A549 (cell line): Measurements from ENCODE around the gene RAB5IF. TPM values are rescaled to one million over a fixed set of nuclear protein-coding genes. Genes with fewer than 3 reads are reported as not detected.

Source experiments
- ATAC-seq, 2 experiments: fragments of 200-7000 bp in 1 of 2; fragments of >200 bp in 1 of 2; cut with Nextera tagmentation in 1 of 2; cut with Tn5 transposase in 1 of 2; 3 replicates each; pipeline versions ENCODE4 v1.8.0 to v1.9.1; 2018 to 2020; ENCODE audit warnings: mild to moderate bottlenecking in 1 of 2, moderate library complexity in 1 of 2
- CTCF ChIA-PET: fragments of 300-600 bp; sonication (Branson Sonifier 250); formaldehyde crosslinking; extraction: SDS; loops from one replicate; lab custom pipeline; 2021; ENCODE audit warnings: antibody characterized with exemption, inconsistent platforms; lab: Yijun Ruan, JAX
- POLR2A ChIA-PET: fragments of 350-600 bp; formaldehyde crosslinking; extraction: SDS; loops from one replicate; lab custom pipeline; 2021; ENCODE audit warnings: antibody characterized with exemption, inconsistent platforms; lab: Yijun Ruan, JAX
- DNase-seq, 2 experiments: peaks; one replicate each; pipeline versions ENCODE4 v3.0.0 to v3.0.0-alpha.2; 2011 to 2016; ENCODE audit warnings: low read depth in 1 of 2, low spot score in 1 of 2
- FAIRE-seq: peaks from 2 replicates; lab custom pipeline; 2011; peaks lifted over from hg19 to GRCh38; lab: Jason Lieb, UNC
- H3K27ac ChIP-seq, 2 experiments: fragments of >200 bp; sonication (Bioruptor Twin); formaldehyde crosslinking; 3 replicates each; pipeline ENCODE4 v1.5.1; 2016 to 2017
- H3K4me1 ChIP-seq: fragments of >200 bp; sonication (Bioruptor Twin); formaldehyde crosslinking; 3 replicates; pipeline ENCODE4 v1.6.1; 2016
- H3K4me2 ChIP-seq: fragments of >200 bp; sonication (Bioruptor Twin); formaldehyde crosslinking; 3 replicates; pipeline ENCODE4 v1.6.1; 2016
- H3K4me3 ChIP-seq: fragments of >200 bp; sonication (Bioruptor Twin); formaldehyde crosslinking; 3 replicates; pipeline ENCODE4 v1.5.1; 2016
- H3K9me3 ChIP-seq: fragments of >200 bp; sonication (Bioruptor Twin); formaldehyde crosslinking; 3 replicates; pipeline ENCODE4 v1.6.1; 2016
- BHLHE40 ChIP-seq: IDR thresholded peaks from 2 replicates; pipeline ENCODE4 v1.6.1; 2012; ENCODE audit warnings: low read depth, low read length, inconsistent platforms
- CBX2 ChIP-seq: fragments of 200-600 bp; sonication (generic); IDR thresholded peaks from 2 replicates; pipeline ENCODE4 v1.6.1; 2016; ENCODE audit warnings: low read depth, mild to moderate bottlenecking, borderline replicate concordance
- CHD2 ChIP-seq: fragments of 150-350 bp; IDR thresholded peaks from 2 replicates; pipeline ENCODE4 v1.6.1; 2014; ENCODE audit warnings: low read length; ENCODE audit not compliant: partially characterized antibody
- ESRRA ChIP-seq: fragments of 150-350 bp; IDR thresholded peaks from 2 replicates; pipeline ENCODE4 v1.6.1; 2014; ENCODE audit warnings: mild to moderate bottlenecking, low read length, borderline replicate concordance
- FOSB ChIP-seq: fragments of 250-450 bp; sonication (Bioruptor Pico); IDR thresholded peaks from 2 replicates; pipeline ENCODE4 v1.5.0; 2020; ENCODE audit warnings: mild to moderate bottlenecking, moderate library complexity
- FOSL2 ChIP-seq, 2 experiments: fragments of 450-650 bp in 1 of 2; fragments of >200 bp in 1 of 2; sonication (Bioruptor Twin) in 1 of 2; formaldehyde crosslinking; IDR thresholded peaks; 2 replicates each; pipeline versions ENCODE4 v1.5.0 to v1.6.1; 2016 to 2020; ENCODE audit warnings: mild to moderate bottlenecking in 1 of 2, moderate library complexity in 1 of 2
- GATA3 ChIP-seq: IDR thresholded peaks from 2 replicates; pipeline ENCODE4 v1.6.1; 2012; ENCODE audit warnings: borderline replicate concordance
- HDAC2 ChIP-seq: fragments of 200-600 bp; sonication (generic); IDR thresholded peaks from 2 replicates; pipeline ENCODE4 v1.6.1; 2016
- JUN ChIP-seq, 2 experiments: fragments of >200 bp; sonication (Bioruptor Twin); formaldehyde crosslinking; IDR thresholded peaks; 2 replicates in 1 of 2; 3 replicates in 1 of 2; pipeline ENCODE4 v1.6.1; 2016 to 2017
- KDM1A ChIP-seq: fragments of 200-600 bp; sonication (generic); IDR thresholded peaks from 2 replicates; pipeline ENCODE4 v1.6.1; 2016; ENCODE audit warnings: low read depth, mild to moderate bottlenecking
- KDM5A ChIP-seq: fragments of 200-600 bp; sonication (generic); IDR thresholded peaks from 2 replicates; pipeline ENCODE4 v1.6.1; 2016; ENCODE audit warnings: antibody characterized with exemption, mild to moderate bottlenecking
- MAFK ChIP-seq: fragments of 450-650 bp; IDR thresholded peaks from 2 replicates; pipeline ENCODE4 v1.6.1; 2014; ENCODE audit not compliant: partially characterized antibody
- MAZ ChIP-seq: fragments of 150-350 bp; IDR thresholded peaks from 2 replicates; pipeline ENCODE4 v1.6.1; 2014; ENCODE audit warnings: antibody characterized with exemption, low read depth, low read length, borderline replicate concordance
- NFE2L2 ChIP-seq: fragments of 150-350 bp; conservative IDR thresholded peaks from 2 replicates; pipeline ENCODE4 v1.6.1; 2014; ENCODE audit warnings: low read length
- NPAS2 ChIP-seq: fragments of 250-450 bp; sonication (Bioruptor Pico); IDR thresholded peaks from 2 replicates; pipeline ENCODE4 v1.8.0; 2022; ENCODE audit warnings: mild to moderate bottlenecking, moderate library complexity, borderline replicate concordance
- POLR2A ChIP-seq: IDR thresholded peaks from 2 replicates; pipeline ENCODE4 v1.6.1; 2012; ENCODE audit warnings: mild to moderate bottlenecking, low read length
- RAD21 ChIP-seq, 2 experiments: fragments of >200 bp in 1 of 2; sonication (Bioruptor Twin) in 1 of 2; formaldehyde crosslinking in 1 of 2; IDR thresholded peaks in 1 of 2; conservative IDR thresholded peaks in 1 of 2; 2 replicates in 1 of 2; 3 replicates in 1 of 2; pipeline ENCODE4 v1.6.1; 2012 to 2018; ENCODE audit warnings: inconsistent platforms in 1 of 2
- RCOR1 ChIP-seq: fragments of 150-350 bp; IDR thresholded peaks from 2 replicates; pipeline ENCODE4 v1.6.1; 2014; ENCODE audit warnings: antibody characterized with exemption, low read length, low read depth
- RFX5 ChIP-seq: fragments of 450-650 bp; IDR thresholded peaks from 2 replicates; pipeline ENCODE4 v1.7.1; 2014; ENCODE audit warnings: antibody characterized with exemption, mild to moderate bottlenecking, moderate library complexity
- SMC3 ChIP-seq: fragments of >200 bp; sonication (Bioruptor Twin); formaldehyde crosslinking; IDR thresholded peaks from 3 replicates; pipeline ENCODE4 v1.6.1; 2018; ENCODE audit warnings: inconsistent platforms
- SREBF2 ChIP-seq: fragments of 450-650 bp; IDR thresholded peaks from 2 replicates; pipeline ENCODE4 v1.6.1; 2014; ENCODE audit warnings: mild to moderate bottlenecking, moderate library complexity
- ZC3H11A ChIP-seq: fragments of 450-650 bp; IDR thresholded peaks from 2 replicates; pipeline ENCODE4 v1.6.1; 2014; ENCODE audit warnings: antibody characterized with exemption, mild to moderate bottlenecking
- ZSCAN20 ChIP-seq: fragments of 250-450 bp; sonication (Bioruptor Pico); IDR thresholded peaks from 2 replicates; pipeline ENCODE4 v1.8.0; 2022; ENCODE audit warnings: mild to moderate bottlenecking, moderate library complexity
- WGBS: methylation state at CpG from one replicate; pipeline ENCODE4 v1.1.6; 2017; ENCODE audit errors: missing lambda C conversion rate; 5-methylcytosine and 5-hydroxymethylcytosine counted together
- polyA minus RNA-seq: library from RNA; depleted of rRNA, polyadenylated mRNA; stranded (reverse); fragments of >200 nt; gene quantifications from 2 replicates; pipeline ENCODE4 v1.2.3, GENCODE V29; 2011; rRNA and poly(A)+ RNA removed
- polyA plus RNA-seq, 4 experiments: library from polyadenylated mRNA; depleted of rRNA in 3 of 4; stranded (reverse); fragments of >200 nt; fragmentation: RNase III in 1 of 4; extraction: RNeasy Plus Mini Kit Qiagen cat#74134 plus additional on column Dnase treatment in 1 of 4; gene quantifications; 2 replicates in 3 of 4; 3 replicates in 1 of 4; pipeline ENCODE4 v1.2.3, GENCODE V29; 2011 to 2017
- TF ChIP-seq, protein P1 (sequence below): fragments of 250-450 bp; sonication (Bioruptor Pico); IDR thresholded peaks from 2 replicates; pipeline ENCODE4 v1.5.0; 2020; ENCODE audit warnings: low read depth, mild to moderate bottlenecking, moderate library complexity
- TF ChIP-seq, protein P2 (sequence below): IDR thresholded peaks from 2 replicates; pipeline ENCODE4 v1.6.1; 2012
- TF ChIP-seq, protein P3 (sequence below): IDR thresholded peaks from 2 replicates; pipeline ENCODE4 v1.6.1; 2012; ENCODE audit warnings: low read depth, borderline replicate concordance
- TF ChIP-seq, protein P4 (sequence below): fragments of 150-350 bp; IDR thresholded peaks from 2 replicates; pipeline ENCODE4 v1.6.1; 2014; ENCODE audit warnings: low read depth, mild to moderate bottlenecking, low read length
- TF ChIP-seq, protein P5 (sequence below): fragments of >200 bp; sonication (Bioruptor Twin); formaldehyde crosslinking; IDR thresholded peaks from 3 replicates; pipeline ENCODE4 v1.6.1; 2016
- TF ChIP-seq, protein P6 (sequence below): fragments of 450-650 bp; IDR thresholded peaks from 2 replicates; pipeline ENCODE4 v1.6.1; 2014; ENCODE audit warnings: antibody characterized with exemption
- TF ChIP-seq, protein P7 (sequence below): IDR thresholded peaks from 2 replicates; pipeline ENCODE4 v1.6.1; 2012

The RAB5IF gene, protein sequence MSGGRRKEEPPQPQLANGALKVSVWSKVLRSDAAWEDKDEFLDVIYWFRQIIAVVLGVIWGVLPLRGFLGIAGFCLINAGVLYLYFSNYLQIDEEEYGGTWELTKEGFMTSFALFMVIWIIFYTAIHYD
- polyA plus RNA-seq (2011; rRNA removed), result 344 and 345 TPM in 2 replicates
- 190 and 214 TPM in 2 replicates for polyA plus RNA-seq (2012; cell fraction: cytosol; rRNA removed)
- polyA plus RNA-seq (2012; cell fraction: nucleus; rRNA removed), result 91.4 and 144 TPM in 2 replicates
- 234 to 255 TPM (median 246 TPM) in 3 replicates for polyA plus RNA-seq (2017; fragmentation: RNase III; extraction: RNeasy Plus Mini Kit Qiagen cat#74134 plus additional on column Dnase treatment)
- 80.7 and 107 TPM in 2 replicates for polyA minus RNA-seq

DNA sequence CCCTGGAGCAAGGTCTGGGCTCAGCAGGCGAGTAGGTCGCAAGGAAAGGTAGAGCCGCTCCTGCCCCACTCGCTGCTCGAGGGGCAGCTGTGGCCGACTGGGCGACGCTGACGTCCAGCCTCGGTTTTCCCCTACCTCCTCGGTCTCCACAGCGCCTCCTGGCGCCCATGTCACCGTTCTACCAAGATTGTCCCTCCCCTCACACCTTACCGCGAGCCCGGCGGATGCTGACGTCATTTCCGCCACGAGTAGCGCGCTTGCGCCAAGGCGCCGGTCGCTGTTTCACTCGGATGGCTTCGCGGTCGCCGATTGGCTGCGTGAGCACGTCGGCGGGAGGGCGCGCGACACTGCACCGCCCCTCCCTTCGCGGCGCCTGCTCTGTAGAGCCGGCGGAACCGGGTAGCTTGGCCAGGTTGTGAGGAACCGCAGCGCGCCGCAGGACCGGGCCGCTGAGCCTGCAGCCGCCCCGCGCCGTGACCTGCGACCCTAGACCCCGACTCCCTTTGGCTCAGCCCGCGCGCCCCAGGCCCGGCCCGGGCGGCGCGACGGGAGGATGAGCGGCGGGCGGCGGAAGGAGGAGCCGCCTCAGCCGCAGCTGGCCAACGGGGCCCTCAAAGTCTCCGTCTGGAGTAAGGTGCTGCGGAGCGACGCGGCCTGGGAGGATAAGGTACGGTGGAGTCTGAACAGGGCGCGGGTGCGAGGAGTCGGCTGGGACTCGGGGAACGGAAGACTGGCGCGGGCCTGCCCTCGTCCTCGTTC is at the start of gene RAB5IF:
Gene RAB5IF, plus strand, starts transcription at position 381 of the 759 bp plus-strand sequence. Its CDS starts 173 bp downstream, at position 554.
- H3K27ac ChIP-seq, result peak within 1 kb of the TSS; percentile 95 to 96
- peak within 1 kb of the TSS; percentile 98 for H3K4me3 ChIP-seq
- WGBS, result 1% methylated on average over 26 of the region's 90 CpGs
- ChIA-PET CTCF (interaction anchor here (0.6 to 4.3 kb wide), 50 partner anchors 8 to 449 kb away, joined by 3 to 54 read pairs (median 4); partner anchors contain the start of genes DSN1 and TGIF2), POLR2A (interaction anchor here (1.1 to 1.4 kb wide), 2 partner anchors 9 to 17 kb away, joined by 3 to 5 read pairs; no protein-coding TSS in a partner anchor)
- peak within 1 kb of the TSS; percentile 90 for H3K4me2 ChIP-seq
- peaks cover 22% of the 10 kb centered on the region for H3K4me1 ChIP-seq
- H3K9me3 ChIP-seq, result no peaks in the 10 kb centered on the region
- DNase-seq (peak; percentile 85 to 99), ATAC-seq (peak; percentile 96 to 97), FAIRE-seq (peak; percentile 70)
- TF ChIP-seq KDM5A, result peak; percentile 45; the same call in 1 of the 2 replicates
- peak; percentile 84 for TF ChIP-seq SMC3
- TF ChIP-seq JUN (IDR thresholded peaks at IDR 0.05), result peak in 1 of 2 experiments; percentile 84; a peak in 4 of 5 replicates
- peak; percentile 49 for TF ChIP-seq GATA3
- TF ChIP-seq FOSL2 (IDR thresholded peaks at IDR 0.05), result no peak
- TF ChIP-seq FOSL2 (CRISPR knock-in tag; IDR thresholded peaks at IDR 0.05), result peak; percentile 51; the same call in 1 of the 2 replicates
- peak; percentile 39; the same call in 1 of the 2 replicates for TF ChIP-seq MAZ
- no peak for TF ChIP-seq ZC3H11A
- no peak for TF ChIP-seq ESRRA
- TF ChIP-seq, protein P1, sequence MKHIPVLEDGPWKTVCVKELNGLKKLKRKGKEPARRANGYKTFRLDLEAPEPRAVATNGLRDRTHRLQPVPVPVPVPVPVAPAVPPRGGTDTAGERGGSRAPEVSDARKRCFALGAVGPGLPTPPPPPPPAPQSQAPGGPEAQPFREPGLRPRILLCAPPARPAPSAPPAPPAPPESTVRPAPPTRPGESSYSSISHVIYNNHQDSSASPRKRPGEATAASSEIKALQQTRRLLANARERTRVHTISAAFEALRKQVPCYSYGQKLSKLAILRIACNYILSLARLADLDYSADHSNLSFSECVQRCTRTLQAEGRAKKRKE (CRISPR knock-in tag), result peak; percentile 23; the same call in 1 of the 2 replicates
- TF ChIP-seq, protein P2, sequence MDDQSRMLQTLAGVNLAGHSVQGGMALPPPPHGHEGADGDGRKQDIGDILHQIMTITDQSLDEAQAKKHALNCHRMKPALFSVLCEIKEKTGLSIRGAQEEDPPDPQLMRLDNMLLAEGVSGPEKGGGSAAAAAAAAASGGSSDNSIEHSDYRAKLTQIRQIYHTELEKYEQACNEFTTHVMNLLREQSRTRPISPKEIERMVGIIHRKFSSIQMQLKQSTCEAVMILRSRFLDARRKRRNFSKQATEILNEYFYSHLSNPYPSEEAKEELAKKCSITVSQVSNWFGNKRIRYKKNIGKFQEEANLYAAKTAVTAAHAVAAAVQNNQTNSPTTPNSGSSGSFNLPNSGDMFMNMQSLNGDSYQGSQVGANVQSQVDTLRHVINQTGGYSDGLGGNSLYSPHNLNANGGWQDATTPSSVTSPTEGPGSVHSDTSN, result 0 out of 2 replicates have a peak, but pooled peaks have one; percentile 32
- TF ChIP-seq RCOR1, result no peak
- TF ChIP-seq MAFK, result peak; percentile 29
- 0 out of 2 replicates have a peak, but pooled peaks have one; percentile 64 for TF ChIP-seq RFX5
- TF ChIP-seq, protein P3, sequence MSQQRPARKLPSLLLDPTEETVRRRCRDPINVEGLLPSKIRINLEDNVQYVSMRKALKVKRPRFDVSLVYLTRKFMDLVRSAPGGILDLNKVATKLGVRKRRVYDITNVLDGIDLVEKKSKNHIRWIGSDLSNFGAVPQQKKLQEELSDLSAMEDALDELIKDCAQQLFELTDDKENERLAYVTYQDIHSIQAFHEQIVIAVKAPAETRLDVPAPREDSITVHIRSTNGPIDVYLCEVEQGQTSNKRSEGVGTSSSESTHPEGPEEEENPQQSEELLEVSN, result peak; percentile 62; the same call in 1 of the 2 replicates
- TF ChIP-seq NPAS2 (CRISPR knock-in tag), result no peak
- peak; percentile 81 for TF ChIP-seq POLR2A
- TF ChIP-seq CBX2, result no peak
- no peak for TF ChIP-seq FOSB (CRISPR knock-in tag)
- no peak for TF ChIP-seq BHLHE40
- TF ChIP-seq HDAC2, result no peak
- peak; percentile 66 to 73 for TF ChIP-seq RAD21 (conservative IDR thresholded peaks at IDR 0.05 in 1 of 2, IDR thresholded peaks at IDR 0.05 in 1 of 2)
- TF ChIP-seq, protein P4, sequence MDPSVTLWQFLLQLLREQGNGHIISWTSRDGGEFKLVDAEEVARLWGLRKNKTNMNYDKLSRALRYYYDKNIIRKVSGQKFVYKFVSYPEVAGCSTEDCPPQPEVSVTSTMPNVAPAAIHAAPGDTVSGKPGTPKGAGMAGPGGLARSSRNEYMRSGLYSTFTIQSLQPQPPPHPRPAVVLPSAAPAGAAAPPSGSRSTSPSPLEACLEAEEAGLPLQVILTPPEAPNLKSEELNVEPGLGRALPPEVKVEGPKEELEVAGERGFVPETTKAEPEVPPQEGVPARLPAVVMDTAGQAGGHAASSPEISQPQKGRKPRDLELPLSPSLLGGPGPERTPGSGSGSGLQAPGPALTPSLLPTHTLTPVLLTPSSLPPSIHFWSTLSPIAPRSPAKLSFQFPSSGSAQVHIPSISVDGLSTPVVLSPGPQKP, result no peak
- no peak for TF ChIP-seq ZSCAN20 (CRISPR knock-in tag)
- no peak for TF ChIP-seq SREBF2
- no peak for TF ChIP-seq NFE2L2
- TF ChIP-seq KDM1A, result no peak
- no peak for TF ChIP-seq CHD2
- TF ChIP-seq, protein P5, sequence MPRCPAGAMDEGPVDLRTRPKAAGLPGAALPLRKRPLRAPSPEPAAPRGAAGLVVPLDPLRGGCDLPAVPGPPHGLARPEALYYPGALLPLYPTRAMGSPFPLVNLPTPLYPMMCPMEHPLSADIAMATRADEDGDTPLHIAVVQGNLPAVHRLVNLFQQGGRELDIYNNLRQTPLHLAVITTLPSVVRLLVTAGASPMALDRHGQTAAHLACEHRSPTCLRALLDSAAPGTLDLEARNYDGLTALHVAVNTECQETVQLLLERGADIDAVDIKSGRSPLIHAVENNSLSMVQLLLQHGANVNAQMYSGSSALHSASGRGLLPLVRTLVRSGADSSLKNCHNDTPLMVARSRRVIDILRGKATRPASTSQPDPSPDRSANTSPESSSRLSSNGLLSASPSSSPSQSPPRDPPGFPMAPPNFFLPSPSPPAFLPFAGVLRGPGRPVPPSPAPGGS, result peak; percentile 67; the same call in 2 of the 3 replicates
- TF ChIP-seq, protein P6, sequence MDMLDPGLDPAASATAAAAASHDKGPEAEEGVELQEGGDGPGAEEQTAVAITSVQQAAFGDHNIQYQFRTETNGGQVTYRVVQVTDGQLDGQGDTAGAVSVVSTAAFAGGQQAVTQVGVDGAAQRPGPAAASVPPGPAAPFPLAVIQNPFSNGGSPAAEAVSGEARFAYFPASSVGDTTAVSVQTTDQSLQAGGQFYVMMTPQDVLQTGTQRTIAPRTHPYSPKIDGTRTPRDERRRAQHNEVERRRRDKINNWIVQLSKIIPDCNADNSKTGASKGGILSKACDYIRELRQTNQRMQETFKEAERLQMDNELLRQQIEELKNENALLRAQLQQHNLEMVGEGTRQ, result peak; percentile 27; the same call in 1 of the 2 replicates
- TF ChIP-seq, protein P7, sequence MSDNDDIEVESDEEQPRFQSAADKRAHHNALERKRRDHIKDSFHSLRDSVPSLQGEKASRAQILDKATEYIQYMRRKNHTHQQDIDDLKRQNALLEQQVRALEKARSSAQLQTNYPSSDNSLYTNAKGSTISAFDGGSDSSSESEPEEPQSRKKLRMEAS, result peak; percentile 92
